ENCODE data around the gene CASZ1.
A peak's percentile ranks its signal among the peaks of the same experiment; 100 is the strongest.

The CASZ1 gene

DNA sequence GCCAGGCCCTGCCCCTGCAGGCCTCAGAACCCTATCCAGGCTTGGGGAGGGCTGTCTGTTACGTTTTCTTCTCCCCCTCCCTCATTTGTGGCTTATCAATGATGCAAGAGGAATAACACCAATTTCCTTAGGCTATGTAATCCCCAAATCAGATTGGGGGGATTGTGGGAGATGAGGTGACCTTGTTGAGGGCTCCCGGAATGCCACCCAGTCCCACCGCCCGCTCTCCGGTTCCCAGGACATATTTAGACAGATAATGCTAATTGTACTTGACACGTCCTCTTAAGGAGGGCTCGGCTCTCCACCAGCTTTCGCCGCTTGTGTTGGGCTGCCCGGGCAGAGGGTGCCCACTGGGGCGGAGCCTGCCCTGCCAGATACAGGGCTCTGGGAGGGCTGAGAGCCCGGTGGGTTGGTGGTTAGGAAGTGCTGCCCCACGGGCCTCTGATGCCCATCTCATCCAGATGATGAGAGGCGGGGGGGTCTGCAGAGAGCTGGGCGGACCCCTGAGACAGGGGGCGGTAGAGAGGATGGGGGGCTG is 90.0 kb downstream of the CASZ1 start:
- no peak for DNase-seq (ENCODE audit: low spot score)

DNA sequence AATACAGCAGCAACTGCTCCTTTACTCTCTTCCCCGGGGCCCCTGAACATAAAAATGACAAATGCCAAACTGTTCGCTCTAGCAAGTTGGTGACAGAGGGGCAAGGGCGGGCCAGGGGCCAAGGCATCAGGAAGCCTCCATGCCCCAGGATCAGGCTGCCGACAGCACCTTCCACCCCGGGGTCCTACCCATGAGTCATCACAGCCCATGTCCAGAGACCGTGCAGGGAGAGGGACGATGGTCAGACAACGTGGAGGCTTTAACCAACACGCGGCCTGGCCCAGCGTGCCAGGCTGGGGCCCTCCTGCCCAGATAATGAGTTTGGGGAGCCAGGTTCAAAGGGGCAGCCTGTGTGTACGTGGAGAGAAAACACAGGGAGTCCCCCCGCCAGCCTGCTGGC is 90.5 kb downstream of the CASZ1 start:
- no peak for DNase-seq (ENCODE audit: low spot score)

DNA sequence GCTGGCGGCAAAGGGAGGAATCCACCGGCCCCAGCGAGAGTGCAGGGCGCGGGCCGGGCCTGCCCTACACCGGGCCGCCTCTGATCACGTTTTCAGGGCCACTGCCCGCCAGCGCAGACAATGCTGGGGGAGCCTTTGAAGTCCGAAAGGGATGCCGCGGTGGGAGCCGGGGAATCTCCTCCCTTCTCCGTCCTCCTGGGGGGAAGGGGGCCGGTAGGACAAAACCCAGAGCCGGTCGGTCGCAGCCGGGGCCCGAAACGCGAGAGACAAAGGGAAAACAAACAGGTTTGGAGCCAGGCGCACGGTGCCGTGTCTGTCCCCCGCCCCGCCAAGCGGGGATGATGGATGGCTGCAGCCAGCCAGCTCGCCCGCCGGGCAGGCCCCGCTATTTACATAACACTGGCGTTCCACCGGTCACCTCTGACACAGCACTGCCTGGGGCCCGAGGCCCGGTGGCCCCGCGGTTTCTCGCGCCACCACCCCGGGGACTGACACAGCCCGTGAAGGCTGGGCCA is 92.0 kb downstream of the CASZ1 start:
- DNase-seq (ENCODE audit: low spot score): no peak

DNA sequence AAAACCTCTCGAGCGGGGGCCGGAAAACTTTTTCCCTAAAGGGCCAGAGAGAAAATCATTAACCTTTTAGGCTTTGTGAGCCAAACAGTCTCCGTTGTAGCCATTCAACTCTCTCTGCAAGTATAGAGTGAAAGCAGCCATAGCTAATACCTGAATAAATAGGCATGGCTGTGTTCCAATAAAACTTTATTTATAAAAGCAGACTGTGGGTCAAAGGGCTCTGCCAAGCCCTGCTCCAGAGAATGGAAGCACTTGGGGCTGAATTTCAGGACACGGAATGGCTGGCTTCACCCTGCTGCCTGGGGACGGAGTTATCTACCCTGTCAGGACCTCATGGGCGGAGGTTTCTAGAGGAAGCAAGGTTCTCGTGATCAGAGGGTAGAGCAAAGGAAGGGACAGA is 92.7 kb downstream of the CASZ1 start:
- no peak for DNase-seq (ENCODE audit: low spot score)

DNA sequence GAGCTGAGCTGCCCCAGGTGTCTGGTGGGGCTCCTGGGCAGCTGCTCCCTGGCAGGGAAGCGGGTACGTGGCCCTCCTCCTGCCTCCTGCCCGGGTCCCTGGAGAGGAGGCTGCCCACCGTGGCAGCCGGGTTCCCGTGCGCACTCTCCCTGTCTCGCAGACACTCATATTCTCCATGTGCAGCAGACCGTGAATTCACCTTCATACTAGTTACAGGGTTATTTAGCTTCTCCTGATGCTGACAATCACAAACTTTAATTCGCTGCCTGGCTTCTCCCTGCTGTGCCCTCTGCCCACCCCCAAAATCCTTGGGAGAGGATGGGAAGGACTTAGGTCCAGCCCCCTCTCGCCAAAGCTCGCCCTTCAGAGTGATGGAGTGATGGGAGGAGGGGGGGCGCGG is 95.3 kb downstream of the CASZ1 start:
- no peak for DNase-seq (ENCODE audit: low spot score)

DNA sequence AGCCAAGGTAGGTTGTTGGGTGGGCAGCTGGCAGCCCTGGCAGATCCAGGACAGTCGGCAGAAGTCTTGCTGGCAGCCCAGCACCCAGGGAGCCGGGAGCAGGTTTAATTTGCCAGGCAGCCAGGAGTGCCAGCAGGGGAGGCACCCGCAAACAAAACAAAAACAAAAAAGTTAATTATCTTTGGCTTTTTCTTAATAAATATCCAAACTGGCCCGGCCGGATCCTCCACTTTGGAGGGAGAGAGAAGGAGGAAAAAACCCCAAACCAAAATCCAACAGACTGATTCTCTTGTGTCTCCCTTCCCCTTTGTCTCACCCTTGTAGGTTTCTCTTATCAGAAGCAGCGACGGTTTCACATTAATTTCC is 97.0 kb downstream of the CASZ1 start:
- no peak for DNase-seq (ENCODE audit: low spot score)

DNA sequence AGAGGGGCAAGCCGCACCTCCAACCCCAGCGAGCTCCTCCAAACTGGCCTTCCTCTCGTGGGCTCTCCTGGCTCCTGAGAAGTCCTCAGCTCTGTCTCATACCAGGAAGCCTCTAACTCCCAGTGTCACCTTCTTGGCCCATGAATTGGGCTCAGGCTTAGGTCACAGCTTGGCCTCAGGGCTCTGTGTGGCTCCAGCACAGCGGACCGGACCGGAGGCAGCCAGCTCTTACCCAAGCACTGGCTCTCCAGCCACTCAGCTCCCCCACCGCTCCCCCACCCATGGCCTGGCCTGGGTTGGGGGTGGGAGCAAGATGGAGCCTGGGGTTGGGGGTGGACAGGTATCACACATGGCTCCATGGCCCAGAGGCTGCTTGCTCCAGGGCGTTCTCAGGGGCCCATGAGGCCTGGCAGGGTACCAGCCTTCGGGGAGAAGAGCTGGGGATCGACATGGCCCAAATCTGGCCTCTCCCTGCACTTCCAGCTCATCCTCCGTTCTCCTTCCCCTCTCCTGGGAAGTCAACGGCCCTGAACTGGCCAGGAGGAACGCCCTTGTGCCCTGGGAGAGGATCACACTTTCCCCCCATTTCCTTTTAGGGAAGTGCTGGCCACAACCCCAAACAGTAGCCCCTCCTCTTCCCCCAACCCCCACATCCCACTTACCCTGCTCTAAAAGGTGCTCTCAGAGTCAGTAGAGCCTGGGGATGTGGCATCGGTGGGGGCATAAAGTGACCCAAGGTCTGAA is 97.5 kb downstream of the CASZ1 start:
- DNase-seq (ENCODE audit: low spot score): no peak

DNA sequence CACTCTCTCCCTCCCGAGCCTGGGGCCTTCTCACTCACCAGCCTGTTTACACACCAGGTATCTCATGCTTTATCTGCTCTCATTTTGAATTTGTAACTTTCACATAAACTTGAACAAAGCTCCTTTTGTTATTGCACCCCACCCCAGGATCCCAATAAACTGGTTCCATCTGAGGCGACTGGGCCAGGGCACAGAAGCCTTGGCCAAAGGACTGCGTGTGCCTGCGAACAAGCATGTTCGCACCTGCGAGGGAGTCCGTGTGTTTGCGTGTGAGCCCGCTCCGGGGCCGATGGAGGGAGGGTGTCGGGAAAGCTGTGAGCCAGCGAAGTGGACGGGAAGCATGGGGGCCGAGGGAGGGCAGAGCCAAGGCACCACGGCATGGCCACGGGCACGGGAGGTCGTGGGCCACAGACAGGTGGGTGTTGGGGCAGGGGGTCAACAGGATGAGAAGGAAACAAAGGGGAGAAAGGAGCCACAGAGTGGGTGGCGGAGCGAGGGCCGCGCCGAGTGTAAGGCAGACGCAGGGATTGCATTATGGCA is 98.8 kb downstream of the CASZ1 start:
- no peak for DNase-seq (ENCODE audit: low spot score)

DNA sequence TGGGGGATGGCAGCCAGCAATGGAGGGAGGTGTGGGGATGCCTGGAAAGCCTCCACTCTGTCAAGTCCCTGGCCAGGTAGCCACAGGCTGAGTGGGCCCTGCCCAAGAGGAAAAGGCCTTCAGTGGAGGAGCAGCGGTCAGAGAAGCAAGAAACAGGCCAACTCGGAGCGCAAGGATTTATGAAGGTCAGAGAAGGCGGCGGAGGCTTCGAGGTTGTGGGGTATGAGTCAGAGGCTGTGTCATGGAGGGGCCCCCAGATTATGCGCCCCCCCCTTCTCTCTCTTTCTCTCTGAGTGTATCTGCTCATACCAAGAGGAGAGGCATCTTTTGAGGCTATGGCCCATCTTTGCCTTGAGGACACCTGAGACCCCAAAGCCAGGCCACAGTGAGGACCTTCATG is 99.5 kb downstream of the CASZ1 start:
- no peak for DNase-seq (ENCODE audit: low spot score)

DNA sequence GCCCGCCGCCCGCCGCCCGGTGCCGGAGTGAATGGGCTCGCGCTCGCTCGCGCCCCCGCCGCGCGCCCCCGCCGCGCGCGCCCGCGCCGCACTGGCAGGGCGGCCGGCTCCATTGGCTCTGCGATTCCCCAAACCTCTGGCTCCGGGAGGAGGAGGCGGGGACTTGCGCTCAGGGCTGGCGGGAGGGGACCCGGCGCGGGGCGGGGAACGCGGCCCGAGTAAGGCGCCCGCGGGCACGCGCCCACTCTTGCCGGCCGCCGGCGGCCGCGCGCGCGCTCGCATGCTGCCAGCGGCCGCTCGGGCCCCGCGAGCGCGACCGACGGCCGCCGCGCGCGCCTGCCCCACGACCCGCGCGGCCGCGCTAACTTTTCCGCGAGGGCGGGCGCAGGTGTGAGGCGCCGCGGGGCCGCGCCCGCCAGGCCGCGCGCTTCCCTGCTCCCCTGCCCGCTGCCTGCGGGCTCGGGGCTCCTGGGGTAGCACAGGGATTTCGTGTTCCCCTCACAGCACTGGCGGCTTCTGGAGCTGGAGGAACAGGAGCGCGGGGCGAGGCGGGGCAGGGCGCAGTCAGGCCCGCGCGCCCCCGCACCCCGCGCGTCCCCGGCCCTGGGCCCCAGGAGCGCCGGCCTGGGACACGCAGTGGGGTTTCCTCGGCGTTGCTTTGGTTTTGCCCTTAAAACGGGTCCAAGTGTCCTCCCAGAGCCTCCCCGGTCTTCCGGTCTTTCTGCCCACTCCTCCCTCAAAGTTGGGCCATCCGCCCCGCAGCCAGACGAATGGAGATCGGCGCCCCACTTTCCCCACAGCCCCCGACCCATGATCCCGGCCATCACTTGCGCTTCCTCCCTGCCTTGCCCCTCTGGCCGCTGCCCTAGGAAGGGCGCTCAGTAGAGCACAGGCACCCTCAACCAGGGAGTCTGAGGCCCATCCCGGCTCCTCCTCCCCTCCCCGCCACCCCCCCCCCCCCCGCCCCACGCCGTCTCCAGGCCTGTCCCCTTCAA is 101.5 kb downstream of the CASZ1 start:
- peak; percentile 65 for DNase-seq (ENCODE audit: low spot score)

DNA sequence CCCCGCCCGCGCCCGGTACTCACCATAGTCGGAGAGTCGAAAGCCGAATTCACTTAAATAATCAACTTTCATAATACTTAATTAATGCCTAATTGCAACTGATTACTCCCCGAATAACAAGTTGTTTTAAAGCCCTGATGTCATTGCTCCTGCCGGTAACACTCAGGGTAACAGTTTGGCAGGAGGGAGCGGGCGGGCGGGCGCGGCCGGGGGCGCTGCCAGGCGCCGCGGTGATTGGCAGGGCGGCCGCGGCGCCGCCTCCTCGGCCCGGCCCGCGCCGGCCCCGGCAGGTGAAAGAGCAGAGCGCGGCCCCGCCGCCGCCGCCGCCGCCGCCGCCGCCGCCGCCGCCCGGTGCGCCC is 102.2 kb downstream of the CASZ1 start:
- DNase-seq (ENCODE audit: low spot score): peak; percentile 59

DNA sequence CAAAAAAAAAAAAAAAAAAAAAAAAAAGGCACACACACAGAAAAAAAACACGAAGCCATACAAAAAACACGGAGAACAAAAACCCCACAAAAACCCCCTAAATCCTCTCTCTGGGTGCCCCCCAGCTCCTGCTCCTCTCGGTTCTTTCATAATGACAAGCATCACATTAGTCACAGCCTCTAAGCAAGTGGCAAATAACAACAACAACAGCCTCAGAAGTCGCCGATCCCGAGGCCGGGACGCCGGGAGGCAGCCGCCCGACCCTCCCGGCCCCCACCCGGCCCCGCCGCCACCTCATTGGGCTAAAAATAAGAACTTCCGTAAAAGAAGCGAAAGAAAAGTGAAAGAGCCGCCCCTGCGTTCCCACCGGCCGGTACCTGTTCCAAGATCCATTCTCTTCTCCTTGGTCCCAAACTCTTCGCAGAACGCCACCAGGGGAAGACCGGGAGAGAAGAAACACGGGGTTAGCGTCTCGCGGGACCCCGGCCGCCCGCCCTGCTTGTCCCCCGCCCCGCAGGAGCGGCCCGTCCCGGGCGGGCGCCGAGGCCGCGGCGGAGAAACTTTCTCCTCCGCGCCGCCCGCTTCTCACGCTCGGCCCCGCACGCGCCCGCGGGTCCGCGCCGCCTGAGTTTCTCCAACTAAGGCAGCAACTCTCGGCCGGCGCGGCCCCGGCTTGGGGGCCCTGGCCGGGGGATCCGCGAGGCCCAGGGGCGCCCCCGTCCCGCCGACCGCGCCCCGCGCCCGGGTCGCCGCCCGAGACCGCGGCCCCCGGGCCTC is 102.8 kb downstream of the CASZ1 start:
- peak; percentile 11 for DNase-seq (ENCODE audit: low spot score)

DNA sequence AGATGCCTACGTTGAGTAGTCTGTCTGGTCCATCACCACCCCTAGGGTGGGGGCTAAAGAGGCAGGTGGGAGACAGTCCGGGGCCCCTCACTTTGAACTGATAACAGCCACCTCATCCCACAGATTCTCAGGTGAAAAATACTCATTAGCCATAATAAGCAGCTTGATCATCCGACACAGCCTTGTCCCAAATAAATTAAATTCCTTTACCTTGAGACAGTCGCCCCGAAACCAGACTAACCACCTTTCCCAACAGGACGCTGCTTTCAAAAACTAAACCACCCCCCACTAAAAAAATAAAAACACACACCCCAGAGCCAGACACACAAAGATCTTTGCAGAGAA is 103.3 kb downstream of the CASZ1 start:
- no peak for DNase-seq (ENCODE audit: low spot score)

DNA sequence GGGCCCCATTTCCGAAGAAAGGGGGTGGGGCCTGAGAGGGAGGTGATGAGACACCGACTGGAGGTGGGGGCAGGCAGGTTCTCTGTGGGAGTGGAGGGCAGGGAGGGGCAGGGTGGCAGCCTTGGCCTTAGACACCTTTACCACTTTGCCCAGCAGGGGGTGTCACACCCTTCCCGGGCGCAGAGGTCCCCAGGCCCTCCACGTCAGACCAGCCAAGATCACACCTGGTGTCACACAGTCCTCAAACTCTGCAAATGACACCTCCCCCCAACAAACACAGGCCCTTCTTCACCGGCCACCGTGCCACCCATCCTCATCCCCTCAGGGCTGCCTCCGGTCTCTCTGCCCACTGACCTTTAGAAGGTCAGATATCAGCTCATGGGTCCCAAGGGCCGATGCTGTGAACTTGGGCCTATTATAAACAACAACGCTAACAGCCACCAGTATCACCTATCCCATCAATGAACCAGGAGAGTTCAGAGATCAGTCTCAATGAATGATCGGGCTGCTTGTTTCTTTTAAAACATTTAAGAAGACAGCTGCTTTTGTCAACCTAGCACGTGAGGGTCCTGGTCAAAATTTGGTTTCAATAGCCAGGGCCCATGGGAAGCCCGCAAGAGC is 103.9 kb downstream of the CASZ1 start:
- peak; percentile 46 for DNase-seq (ENCODE audit: low spot score)

DNA sequence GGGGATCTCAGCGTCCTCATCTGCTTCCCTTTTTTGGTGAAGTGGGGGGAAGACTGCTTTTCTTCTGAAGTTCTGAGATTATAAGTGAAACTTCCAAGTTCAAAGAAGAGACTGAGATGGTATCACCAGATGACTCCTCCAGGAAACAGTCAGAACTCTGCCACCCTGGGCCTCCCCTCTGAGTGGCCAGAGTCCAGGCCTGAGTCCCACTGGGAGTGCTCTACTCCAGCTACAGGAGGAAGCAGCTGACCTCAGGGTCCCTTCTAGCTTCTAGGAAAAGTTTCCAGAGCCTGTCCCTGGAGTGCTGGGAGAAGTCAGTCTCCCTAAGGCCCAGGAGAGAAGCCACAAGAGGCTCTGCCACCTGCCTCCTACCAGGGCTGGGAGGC is 104.7 kb downstream of the CASZ1 start:
- DNase-seq (ENCODE audit: low spot score): no peak

DNA sequence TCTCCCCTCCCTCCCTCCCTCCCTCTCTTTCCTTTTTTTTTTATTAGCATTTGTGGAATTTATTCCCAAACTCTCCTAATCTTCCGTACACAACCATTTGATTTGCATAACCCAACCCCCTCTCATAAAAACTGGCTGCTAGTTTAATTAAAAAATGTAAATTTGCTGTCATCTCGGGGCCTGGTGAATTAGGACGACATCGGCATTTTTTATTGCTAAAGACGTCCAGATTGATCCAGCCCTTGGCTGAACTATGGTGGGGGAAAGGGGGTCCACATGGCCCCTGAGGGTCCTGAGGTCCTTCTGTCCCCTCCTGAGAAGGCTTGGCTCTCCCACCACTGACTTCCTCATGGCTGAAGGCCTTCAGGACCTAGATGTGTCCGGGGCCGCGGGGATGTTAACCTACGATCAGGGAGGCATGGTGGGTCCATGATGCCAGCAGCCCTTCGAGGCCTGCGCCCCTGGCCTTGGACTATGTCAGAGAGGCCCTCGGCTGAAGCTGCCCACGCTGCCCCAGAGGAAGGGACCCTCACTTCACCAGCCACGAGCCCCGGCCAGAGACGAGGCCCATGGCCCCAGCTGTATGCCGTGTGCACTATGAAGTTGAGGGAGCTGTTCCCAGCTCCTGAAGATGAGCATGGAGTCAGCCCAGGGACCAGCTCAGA is 105.2 kb downstream of the CASZ1 start:
- DNase-seq (ENCODE audit: low spot score): no peak

DNA sequence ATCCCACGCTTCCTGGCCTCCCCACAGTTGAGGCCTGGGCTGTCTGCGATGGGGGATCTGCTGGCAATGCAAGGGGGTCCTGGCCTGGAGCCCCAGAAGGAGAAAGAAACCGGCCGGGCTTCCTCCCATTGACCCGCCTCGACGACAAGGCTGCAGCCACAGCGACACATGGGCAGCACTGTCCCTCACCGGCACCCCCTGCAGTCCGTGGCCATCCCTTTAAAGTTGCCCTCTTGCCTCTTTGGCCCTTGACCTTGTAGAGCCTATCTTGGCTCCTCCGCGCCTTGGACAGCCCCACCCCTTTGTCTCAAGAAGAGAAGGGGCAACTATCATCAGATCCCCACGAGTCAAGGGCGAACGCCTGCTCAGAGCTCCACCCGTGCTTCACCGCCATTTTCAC is 106.0 kb downstream of the CASZ1 start:
- DNase-seq (ENCODE audit: low spot score): no peak

DNA sequence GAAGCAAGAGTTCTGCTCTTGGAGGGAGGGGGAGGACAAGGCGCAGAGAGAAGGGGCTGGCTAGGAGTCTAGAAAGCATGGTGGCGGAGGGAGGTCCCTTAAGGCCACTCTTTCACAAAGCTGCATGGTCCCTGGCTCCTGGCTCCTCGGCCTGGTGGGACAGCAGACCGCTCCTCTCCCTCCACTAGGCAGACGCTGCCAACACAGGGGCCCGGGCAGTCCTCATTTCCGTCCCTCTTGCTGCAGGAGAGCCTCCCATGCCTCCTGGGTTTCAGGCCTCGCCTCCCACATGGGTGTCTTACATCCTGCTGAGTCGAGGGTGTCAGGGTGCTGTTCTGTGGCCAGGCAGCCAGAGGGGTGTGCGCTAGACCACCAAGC is 108.0 kb downstream of the CASZ1 start:
- no peak for DNase-seq (ENCODE audit: low spot score)

DNA sequence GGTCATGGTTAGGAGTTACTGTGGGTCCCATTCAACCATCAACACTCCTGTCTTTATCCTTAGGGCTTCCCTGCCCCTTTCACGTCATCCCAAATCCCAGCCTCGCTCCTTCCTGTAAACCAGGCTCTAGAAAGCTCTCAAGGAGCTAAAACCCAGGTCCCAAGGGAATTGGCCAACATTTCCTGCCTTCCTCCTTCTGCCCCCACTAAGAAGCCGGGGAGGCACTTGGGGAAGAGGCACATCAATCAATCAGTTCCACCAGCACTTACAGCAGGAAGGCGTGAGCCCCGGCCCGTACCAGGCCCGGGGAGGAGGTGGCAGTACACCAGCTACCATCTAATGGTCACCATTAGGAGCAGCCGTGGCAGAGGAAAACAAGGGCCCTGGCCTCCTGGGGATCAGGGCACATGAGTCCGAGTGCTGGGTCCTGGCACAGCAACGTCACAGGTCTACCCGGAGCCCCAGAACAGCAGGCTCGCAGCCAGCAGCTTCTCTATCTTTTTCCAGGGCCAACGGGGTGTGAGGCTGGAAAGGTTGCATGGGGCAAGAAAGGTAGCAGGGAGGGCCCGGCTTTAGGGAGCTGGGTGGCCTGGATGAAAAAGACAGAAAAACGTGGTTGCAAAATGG is 108.6 kb downstream of the CASZ1 start:
- DNase-seq (ENCODE audit: low spot score): no peak

DNA sequence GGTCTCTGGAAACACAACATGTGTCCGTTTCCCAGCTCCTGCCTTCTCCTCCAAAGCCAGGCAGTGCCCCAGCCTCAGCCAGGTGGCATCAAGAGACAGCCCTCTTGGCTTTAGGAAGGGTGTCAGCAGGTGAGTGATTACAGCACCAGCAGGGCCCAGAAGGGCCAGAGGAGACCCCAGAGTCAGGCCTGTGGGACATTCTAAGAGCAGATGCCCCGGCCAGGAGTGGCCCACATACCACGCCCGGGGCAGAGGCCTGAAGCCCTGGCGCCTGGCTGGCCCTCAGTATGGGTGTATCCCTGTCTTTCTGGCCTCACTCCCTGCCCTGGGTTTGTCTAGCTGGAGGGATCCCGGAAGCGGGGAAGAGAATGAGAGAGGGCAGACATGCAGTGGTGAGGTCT is 109.2 kb downstream of the CASZ1 start:
- DNase-seq (ENCODE audit: low spot score): no peak

Data from hematopoietic multipotent progenitor cell treated with erythropoietin and hydrocortisone succinate and interleukin-3 and kit ligand, for 15 days (in vitro differentiated cells).